T-helper 2 cell treated with Interferon-gamma antibody and Interleukin-4, amounts not matched to agents 100 ng/mL and 5 ng/mL, for 36 hours (primary cell): ENCODE data around the gene TOM1L2. TPM values are rescaled to one million over a fixed set of nuclear protein-coding genes. Genes with fewer than 3 reads are reported as not detected.

Source experiments
- intact Hi-C: fragments of 100-400 bp; cut with micrococcal nuclease; formaldehyde crosslinking; loops from one replicate; pipeline ENCODE4 v1.15.1; 2023
- total RNA-seq: library from RNA; stranded (reverse); gene quantifications from 2 replicates; pipeline ENCODE4 v1.2.3, GENCODE V29; 2022

The TOM1L2 gene
- total RNA-seq, 1 donor from 2014 or later = 27.9 TPM

GRCh38 chr17:17900615-17901520 is 71.3 kb downstream of the TOM1L2 start:
- intact Hi-C loops = no loop called here

- intact Hi-C loops = no loop called here
Measured at GRCh38 chr17:17899486-17899885, 72.7 kb downstream of the TOM1L2 start.

- intact Hi-C loops = no loop called here
Measured at GRCh38 chr17:17898673-17899072, 73.5 kb downstream of the TOM1L2 start.

GRCh38 chr17:17897442-17897841 is 74.8 kb downstream of the TOM1L2 start:
- intact Hi-C loops = no loop called here

- intact Hi-C loops = no loop called here
Measured at GRCh38 chr17:17896746-17897145, 75.5 kb downstream of the TOM1L2 start.

- intact Hi-C loops = no loop called here
Measured at GRCh38 chr17:17893801-17894644, 78.2 kb downstream of the TOM1L2 start.

GRCh38 chr17:17892731-17893130 is 79.5 kb downstream of the TOM1L2 start:
- intact Hi-C loops = no loop called here

GRCh38 chr17:17892009-17892408 is 80.2 kb downstream of the TOM1L2 start:
- intact Hi-C loops = no loop called here

- intact Hi-C loops = loop anchor here (1.0 kb wide), 1 partner anchor 142 kb away; no protein-coding TSS in a partner anchor
Measured at GRCh38 chr17:17890773-17891759, 81.1 kb downstream of the TOM1L2 start.

- intact Hi-C loops = no loop called here
Measured at GRCh38 chr17:17889922-17890321, 82.3 kb downstream of the TOM1L2 start.

- intact Hi-C loops = no loop called here
Measured at GRCh38 chr17:17888821-17889220, 83.4 kb downstream of the TOM1L2 start.

GRCh38 chr17:17888371-17888770 is 83.8 kb downstream of the TOM1L2 start:
- intact Hi-C loops = no loop called here

GRCh38 chr17:17887752-17888304 is 84.4 kb downstream of the TOM1L2 start:
- intact Hi-C loops = no loop called here

- intact Hi-C loops = no loop called here
Measured at GRCh38 chr17:17886726-17887125, 85.5 kb downstream of the TOM1L2 start.

GRCh38 chr17:17886226-17886625 is 86.0 kb downstream of the TOM1L2 start:
- intact Hi-C loops = no loop called here

- intact Hi-C loops = no loop called here
Measured at GRCh38 chr17:17884391-17885357, 87.5 kb downstream of the TOM1L2 start.

GRCh38 chr17:17883801-17884200 is 88.4 kb downstream of the TOM1L2 start:
- intact Hi-C loops = no loop called here

- intact Hi-C loops = no loop called here
Measured at GRCh38 chr17:17882082-17882581, 90.1 kb downstream of the TOM1L2 start.

- intact Hi-C loops = no loop called here
Measured at GRCh38 chr17:17880577-17881196, 91.5 kb downstream of the TOM1L2 start.
